HepG2 (cell line): ENCODE measurements around the gene HECTD1. TPM values are rescaled to one million over a fixed set of nuclear protein-coding genes. Genes with fewer than 3 reads are reported as not detected.

Experiments
- ATAC-seq: fragments of 200-7000 bp; cut with Tn5 transposase; 3 replicates; pipeline ENCODE4 v1.9.1; 2020; ENCODE audit warnings: mild to moderate bottlenecking, moderate library complexity
- BruUV-seq: library from RNA; stranded (reverse); fragments of 400-500 nt; replicated peaks from 2 replicates; lab custom pipeline; 2021; lab: Mats Ljungman, UMichigan
- CTCF ChIA-PET: fragments of 300-600 bp; formaldehyde crosslinking; extraction: SDS; loops from one replicate; lab custom pipeline; 2021; ENCODE audit warnings: low total read pairs, inconsistent platforms, low intra/inter-chr PET ratio; lab: Yijun Ruan, JAX
- POLR2A ChIA-PET: fragments of 350-600 bp; sonication (Branson Sonifier 250); formaldehyde crosslinking; loops from one replicate; lab custom pipeline; 2020; ENCODE audit warnings: antibody characterized with exemption, inconsistent platforms; lab: Yijun Ruan, JAX
- DNase-seq: peaks from one replicate; pipeline ENCODE4 v3.0.0-alpha.2; 2015; ENCODE audit warnings: low spot score
- FAIRE-seq: peaks from 3 replicates; lab custom pipeline; 2011; peaks lifted over from hg19 to GRCh38; lab: Jason Lieb, UNC
- H2AFZ ChIP-seq: one replicate; pipeline ENCODE4 v1.6.1; 2011; ENCODE audit warnings: low read length, inconsistent platforms
- H3K27ac ChIP-seq: fragments of 300-600 bp; 3 replicates; pipeline ENCODE4 v1.8.0; 2011; ENCODE audit warnings: mixed run types, mild to moderate bottlenecking, mixed read lengths, low read length, inconsistent platforms; ENCODE audit not compliant: insufficient read depth; ENCODE audit errors: extremely low read length
- H3K27me3 ChIP-seq, 2 experiments: fragments of 200-600 bp in 1 of 2; 2 replicates in 1 of 2; 3 replicates in 1 of 2; pipeline versions ENCODE4 v1.6.0 to v1.8.0; 2011; ENCODE audit warnings: low read length in 2 of 2, mild to moderate bottlenecking in 2 of 2, moderate library complexity in 2 of 2, inconsistent platforms in 1 of 2; ENCODE audit not compliant: insufficient read depth in 2 of 2, control insufficient read depth in 1 of 2
- H3K36me3 ChIP-seq, 2 experiments: fragments of 200-600 bp in 1 of 2; replicated peaks in 1 of 2; 2 replicates in 1 of 2; 3 replicates in 1 of 2; pipeline versions ENCODE4 v1.5.1 to v1.8.0; 2011; ENCODE audit warnings: low read length in 2 of 2, inconsistent platforms in 1 of 2; ENCODE audit not compliant: insufficient read depth in 2 of 2, control insufficient read depth in 1 of 2
- H3K4me1 ChIP-seq: 2 replicates; pipeline ENCODE4 v1.5.1; 2012; ENCODE audit warnings: low read length, inconsistent platforms; ENCODE audit not compliant: insufficient read depth
- H3K4me2 ChIP-seq: 2 replicates; pipeline ENCODE4 v1.6.0; 2011; ENCODE audit warnings: low read depth, low read length, inconsistent platforms
- H3K4me3 ChIP-seq, 3 experiments: fragments of 200-600 bp in 1 of 3; sonication (generic), shearing (Covaris generic) in 1 of 3; replicated peaks in 1 of 3; 2 replicates each; pipeline ENCODE4 v1.5.1; 2011 to 2016; ENCODE audit warnings: low read length in 3 of 3, inconsistent platforms in 2 of 3, low read depth in 2 of 3, mild to moderate bottlenecking in 2 of 3, control low read depth in 1 of 3, mixed read lengths in 1 of 3; ENCODE audit not compliant: insufficient read depth in 1 of 3
- H3K79me2 ChIP-seq: one replicate; pipeline ENCODE4 v1.6.1; 2011; ENCODE audit warnings: low read length, inconsistent platforms; ENCODE audit not compliant: insufficient read depth
- H3K9ac ChIP-seq: 2 replicates; pipeline ENCODE4 v1.6.0; 2011; ENCODE audit warnings: mild to moderate bottlenecking, low read depth, low read length, inconsistent platforms; ENCODE audit not compliant: insufficient read depth
- H3K9me3 ChIP-seq: 2 replicates; pipeline ENCODE4 v1.5.1; 2012; ENCODE audit warnings: mild to moderate bottlenecking, low read length
- H4K20me1 ChIP-seq: 2 replicates; pipeline ENCODE4 v1.6.0; 2011; ENCODE audit warnings: inconsistent platforms, mild to moderate bottlenecking, low read length, moderate library complexity; ENCODE audit not compliant: insufficient read depth
- AHR ChIP-seq: IDR thresholded peaks from 2 replicates; pipeline ENCODE4 v1.6.1; 2018; ENCODE audit warnings: missing genetic modification reagents, missing compliant biosample characterization
- HNF4G ChIP-seq, 2 experiments: sonication (generic) in 1 of 2; formaldehyde crosslinking in 1 of 2; IDR thresholded peaks; 2 replicates each; pipeline versions ENCODE4 v1.4.0 to v1.6.1; 2011 to 2020; ENCODE audit warnings: borderline replicate concordance in 2 of 2, low read depth in 2 of 2, mild to moderate bottlenecking in 2 of 2, low read length in 1 of 2, missing genetic modification reagents in 1 of 2, moderate library complexity in 1 of 2
- MZF1 ChIP-seq: sonication (generic); formaldehyde crosslinking; IDR thresholded peaks from 2 replicates; pipeline ENCODE4 v1.8.1; 2023; ENCODE audit warnings: mild to moderate bottlenecking, missing genetic modification reagents, borderline replicate concordance
- PCBP1 ChIP-seq: fragments of 200-400 bp; formaldehyde crosslinking; IDR thresholded peaks from 2 replicates; pipeline ENCODE4 v1.6.1; 2017; ENCODE audit warnings: mild to moderate bottlenecking, low read depth, low read length, borderline replicate concordance
- SAFB2 ChIP-seq: sonication (generic); formaldehyde crosslinking; IDR thresholded peaks from 2 replicates; pipeline ENCODE4 v1.5.1; 2020; ENCODE audit warnings: missing genetic modification reagents, low read depth, mild to moderate bottlenecking, borderline replicate concordance
- SIN3B ChIP-seq: fragments of 150-350 bp; IDR thresholded peaks from 2 replicates; pipeline ENCODE4 v1.6.1; 2014; ENCODE audit warnings: low read length
- SRSF1 ChIP-seq: fragments of 200-400 bp; formaldehyde crosslinking; optimal IDR thresholded peaks from 2 replicates; pipeline ENCODE3; 2017; ENCODE audit warnings: mild to moderate bottlenecking, low read depth, low read length, moderate library complexity
- ZFP90 ChIP-seq: sonication (generic); formaldehyde crosslinking; IDR thresholded peaks from 2 replicates; pipeline ENCODE4 v1.8.0; 2022; ENCODE audit warnings: missing genetic modification reagents, mild to moderate bottlenecking, inconsistent platforms, borderline replicate concordance
- ZNF44 ChIP-seq: sonication (generic); formaldehyde crosslinking; IDR thresholded peaks from 2 replicates; pipeline ENCODE4 v1.5.1; 2020; ENCODE audit warnings: mild to moderate bottlenecking, missing genetic modification reagents
- ZNF501 ChIP-seq: sonication (generic); formaldehyde crosslinking; IDR thresholded peaks from 2 replicates; pipeline ENCODE4 v1.5.1; 2020; ENCODE audit warnings: mild to moderate bottlenecking, moderate library complexity, missing genetic modification reagents
- ZNF570 ChIP-seq: sonication (generic); formaldehyde crosslinking; IDR thresholded peaks from 2 replicates; pipeline ENCODE4 v1.4.0; 2020; ENCODE audit warnings: mild to moderate bottlenecking, missing genetic modification reagents, borderline replicate concordance
- ZNF589 ChIP-seq: sonication (generic); formaldehyde crosslinking; conservative IDR thresholded peaks from 2 replicates; pipeline ENCODE4 v1.8.0; 2022; ENCODE audit warnings: mild to moderate bottlenecking, moderate library complexity, missing genetic modification reagents
- ZNF616 ChIP-seq: sonication (generic); formaldehyde crosslinking; IDR thresholded peaks from 2 replicates; pipeline ENCODE4 v1.5.0; 2020; ENCODE audit warnings: low read depth, mild to moderate bottlenecking, missing genetic modification reagents
- ZNF761 ChIP-seq: sonication (generic); formaldehyde crosslinking; conservative IDR thresholded peaks from 2 replicates; pipeline ENCODE4 v1.4.0; 2020; ENCODE audit warnings: mild to moderate bottlenecking, missing genetic modification reagents
- WGBS: methylation state at CpG from one replicate; pipeline ENCODE4 v1.1.6; 2017; ENCODE audit warnings: low lambda C conversion rate; 5-methylcytosine and 5-hydroxymethylcytosine counted together
- in situ Hi-C: cut with HindIII; loops from 2 replicates; pipeline ENCODE4 v1.10.0; 2017; ENCODE audit warnings: low pct_unique_long_range_greater_than_20kb; ENCODE audit not compliant: extremely low pct_ligation_motif_present
- intact Hi-C: fragments of 100-400 bp; cut with micrococcal nuclease; formaldehyde crosslinking; loops from one replicate; pipeline ENCODE4 v1.10.0; 2022; ENCODE audit not compliant: unreplicated experiment
- polyA plus RNA-seq, 8 experiments: library from polyadenylated mRNA; depleted of rRNA in 3 of 8; stranded (reverse) in 7 of 8; unstranded in 1 of 8; fragments of >200 nt; fragmentation: Illumina TruSeq in 4 of 8; extraction: Trizol in 4 of 8; gene quantifications; 2 replicates each; pipeline versions ENCODE4 v1.2.1 to v1.2.3, GENCODE V29; 2011 to 2016; ENCODE audit warnings: low read depth in 4 of 8, missing spikeins in 1 of 8, mixed read lengths in 1 of 8; ENCODE audit not compliant: insufficient read depth in 1 of 8
- total RNA-seq, 5 experiments: library from RNA; depleted of rRNA; stranded (reverse); fragments of >200 nt; fragmentation: Illumina TruSeq; extraction: Trizol; gene quantifications; 2 replicates each; pipeline ENCODE4 v1.2.3, GENCODE V29; 2016; ENCODE audit warnings: low read depth in 1 of 5
- TF ChIP-seq, protein P1 (sequence below): sonication (generic); formaldehyde crosslinking; IDR thresholded peaks from 2 replicates; pipeline ENCODE4 v1.5.0; 2020; ENCODE audit warnings: missing genetic modification reagents

Gene HECTD1
- total and polyA plus RNA-seq, 2 of the 13 experiments (the other 11 are each of a cell fraction or from before 2014, with no cell fraction given) = 312 to 560 TPM

DNA sequence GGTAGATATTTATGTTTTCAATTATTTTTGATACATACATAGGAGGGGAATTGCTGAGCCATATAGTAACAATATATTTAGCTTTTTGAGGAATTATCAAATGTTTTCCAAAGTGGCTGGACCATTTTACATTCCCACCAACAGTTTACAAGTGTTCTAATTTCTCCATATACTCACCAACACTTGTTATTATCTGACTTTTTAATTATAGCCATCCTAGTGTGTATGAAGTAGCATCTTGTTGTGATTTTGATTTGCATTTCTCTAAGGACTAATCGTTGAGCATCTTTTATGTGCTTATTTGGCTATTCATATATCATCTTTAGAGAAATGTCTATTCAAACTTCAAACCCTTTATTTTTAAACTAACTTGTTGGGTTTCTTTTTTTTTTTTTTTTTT lies 17.2 kb upstream of the HECTD1 start:
- Histone ChIP-seq H3K79me2 (no peaks in the 10 kb centered on the region), H2AFZ (no peak overlapping the region), H3K36me3 (no peaks in the 10 kb centered on the region), H3K4me1 (peaks cover 26% of the 10 kb centered on the region), H3K27me3 (no peaks in the 10 kb centered on the region), H3K27ac (no peak overlapping the region), H3K9ac (no peak overlapping the region), H4K20me1 (no peaks in the 10 kb centered on the region), H3K4me3 (no peak overlapping the region), H3K9me3 (no peaks in the 10 kb centered on the region), H3K4me2 (no peak overlapping the region)
- ATAC-seq (no peak), DNase-seq (no peak), FAIRE-seq (no peak)
- in situ Hi-C loops = no loop called here
- TF ChIP-seq HNF4G (IDR thresholded peaks at IDR 0.05; ENCODE audit: borderline replicate concordance, low read depth, low read length) (no peak), HNF4G (CRISPR knock-in tag; IDR thresholded peaks at IDR 0.05; ENCODE audit: borderline replicate concordance, low read depth) (no peak), ZNF44 (CRISPR knock-in tag) (no peak), ZNF589 (CRISPR knock-in tag) (no peak), ZNF761 (CRISPR knock-in tag) (no peak), SAFB2 (no peak), SIN3B (no peak), SRSF1 (no peak), ZFP90 (CRISPR knock-in tag) (no peak), PCBP1 (no peak), ZNF570 (CRISPR knock-in tag) (no peak), ZNF501 (CRISPR knock-in tag) (no peak), AHR (CRISPR knock-in tag) (no peak), MZF1 (CRISPR knock-in tag) (no peak), ZNF616 (CRISPR knock-in tag) (no peak)
- TF ChIP-seq, protein P1, sequence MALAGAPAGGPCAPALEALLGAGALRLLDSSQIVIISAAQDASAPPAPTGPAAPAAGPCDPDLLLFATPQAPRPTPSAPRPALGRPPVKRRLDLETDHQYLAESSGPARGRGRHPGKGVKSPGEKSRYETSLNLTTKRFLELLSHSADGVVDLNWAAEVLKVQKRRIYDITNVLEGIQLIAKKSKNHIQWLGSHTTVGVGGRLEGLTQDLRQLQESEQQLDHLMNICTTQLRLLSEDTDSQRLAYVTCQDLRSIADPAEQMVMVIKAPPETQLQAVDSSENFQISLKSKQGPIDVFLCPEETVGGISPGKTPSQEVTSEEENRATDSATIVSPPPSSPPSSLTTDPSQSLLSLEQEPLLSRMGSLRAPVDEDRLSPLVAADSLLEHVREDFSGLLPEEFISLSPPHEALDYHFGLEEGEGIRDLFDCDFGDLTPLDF = no peak
- POLR2A ChIA-PET = interaction anchor here (0.7 to 1.2 kb wide), 3 partner anchors 14 to 53 kb away, joined by 3 read pairs; partner anchors contain the start of gene HECTD1
- intact Hi-C loops = no loop called here
- no TSS peak for BruUV-seq
- CTCF ChIA-PET = no interaction called here
- 82% methylated on average over 1 of the region's 1 CpG for WGBS
